ENCODE measurements around the gene SELPLG.
"Not testable (repeated sequence)": the region's sequence is repeated elsewhere in the genome, so short reads cannot be mapped to it uniquely, and the experiment has no call there.

SELPLG gene

GRCh38 chr12:108589028-108589839 is 44.5 kb downstream of the SELPLG start:
- no peak for DNase-seq (ENCODE audit: low read depth)

- no peak for DNase-seq (ENCODE audit: low read depth)
Measured at GRCh38 chr12:108587826-108588225, 45.9 kb downstream of the SELPLG start.

- no peak for DNase-seq (ENCODE audit: low read depth)
Measured at GRCh38 chr12:108586306-108586705, 47.4 kb downstream of the SELPLG start.

GRCh38 chr12:108585864-108586263 is 47.8 kb downstream of the SELPLG start:
- DNase-seq (ENCODE audit: low read depth): no peak

- no peak for DNase-seq (ENCODE audit: low read depth)
Measured at GRCh38 chr12:108584456-108585065, 49.1 kb downstream of the SELPLG start.

GRCh38 chr12:108583991-108584390 is 49.7 kb downstream of the SELPLG start:
- DNase-seq (ENCODE audit: low read depth): no peak

GRCh38 chr12:108582978-108583770 is 50.5 kb downstream of the SELPLG start:
- DNase-seq (ENCODE audit: low read depth): no peak

GRCh38 chr12:108582509-108582908 is 51.2 kb downstream of the SELPLG start:
- no peak for DNase-seq (ENCODE audit: low read depth)

GRCh38 chr12:108581311-108582227 is 52.1 kb downstream of the SELPLG start:
- no peak for DNase-seq (ENCODE audit: low read depth)

GRCh38 chr12:108580531-108580930 is 53.2 kb downstream of the SELPLG start:
- peak; percentile 32 for DNase-seq (ENCODE audit: low read depth)

GRCh38 chr12:108578813-108579212 is 54.9 kb downstream of the SELPLG start:
- no peak for DNase-seq (ENCODE audit: low read depth)

GRCh38 chr12:108578264-108578663 is 55.4 kb downstream of the SELPLG start:
- DNase-seq (ENCODE audit: low read depth): no peak

- no peak for DNase-seq (ENCODE audit: low read depth)
Measured at GRCh38 chr12:108577458-108577857, 56.2 kb downstream of the SELPLG start.

- peak; percentile 57 for DNase-seq (ENCODE audit: low read depth)
Measured at GRCh38 chr12:108576660-108577234, 56.9 kb downstream of the SELPLG start.

GRCh38 chr12:108575199-108575912 is 58.3 kb downstream of the SELPLG start:
- no peak for DNase-seq (ENCODE audit: low read depth)

- DNase-seq (ENCODE audit: low read depth): not testable (repeated sequence)
Measured at GRCh38 chr12:108574276-108574675, 59.4 kb downstream of the SELPLG start.

GRCh38 chr12:108573317-108573716 is 60.4 kb downstream of the SELPLG start:
- peak; percentile 29 for DNase-seq (ENCODE audit: low read depth)

GRCh38 chr12:108572166-108572790 is 61.4 kb downstream of the SELPLG start:
- DNase-seq (ENCODE audit: low read depth): no peak
